HepG2 (cell line): ENCODE results near the gene KDELR3. TPM values are rescaled to one million over a fixed set of nuclear protein-coding genes. Genes with fewer than 3 reads are reported as not detected.

ENCODE experiments used
- ARHGAP35 ChIP-seq: sonication (generic); formaldehyde crosslinking; IDR thresholded peaks from 2 replicates; pipeline ENCODE4 v1.9.0; 2022; ENCODE audit warnings: mild to moderate bottlenecking, inconsistent platforms, moderate library complexity, missing genetic modification reagents, borderline replicate concordance
- ARID2 ChIP-seq: sonication (generic); formaldehyde crosslinking; IDR thresholded peaks from 2 replicates; pipeline ENCODE4 v1.8.1; 2022; ENCODE audit warnings: mild to moderate bottlenecking, missing genetic modification reagents, borderline replicate concordance
- CHD2 ChIP-seq: IDR thresholded peaks from 2 replicates; pipeline ENCODE4 v1.6.1; 2011; ENCODE audit warnings: low read depth, low read length, improper control_type of control experiment
- DNMT3B ChIP-seq: conservative IDR thresholded peaks from 2 replicates; pipeline ENCODE4 v1.6.1; 2016; ENCODE audit warnings: missing biosample characterization, control low read depth
- IRF1 ChIP-seq: sonication (generic); formaldehyde crosslinking; IDR thresholded peaks from 2 replicates; pipeline ENCODE4 v1.4.0; 2020; ENCODE audit warnings: low read depth, mild to moderate bottlenecking, missing genetic modification reagents
- KAT8 ChIP-seq: IDR thresholded peaks from 2 replicates; pipeline ENCODE4 v1.6.1; 2016; ENCODE audit warnings: missing genetic modification reagents, missing compliant biosample characterization
- KDM2A ChIP-seq: sonication (generic); formaldehyde crosslinking; IDR thresholded peaks from 2 replicates; pipeline ENCODE4 v1.4.0; 2020; ENCODE audit warnings: low read depth, missing genetic modification reagents, borderline replicate concordance
- KLF15 ChIP-seq: sonication (generic); formaldehyde crosslinking; IDR thresholded peaks from 2 replicates; pipeline ENCODE4 v1.8.1; 2023; ENCODE audit warnings: borderline replicate concordance, mild to moderate bottlenecking, inconsistent platforms, missing genetic modification reagents, mixed read lengths
- NFIC ChIP-seq: IDR thresholded peaks from 2 replicates; pipeline ENCODE4 v1.6.1; 2012; ENCODE audit warnings: mild to moderate bottlenecking, low read length, inconsistent platforms
- NFYC ChIP-seq: IDR thresholded peaks from 2 replicates; pipeline ENCODE4 v1.6.1; 2016; ENCODE audit warnings: missing genetic modification reagents, missing compliant biosample characterization
- NKX3-1 ChIP-seq: sonication (generic); formaldehyde crosslinking; IDR thresholded peaks from 2 replicates; pipeline ENCODE4 v1.5.0; 2020; ENCODE audit warnings: missing genetic modification reagents
- PHF21A ChIP-seq: sonication (generic); formaldehyde crosslinking; IDR thresholded peaks from 2 replicates; pipeline ENCODE4 v1.5.0; 2020; ENCODE audit warnings: mild to moderate bottlenecking, missing genetic modification reagents
- PHF5A ChIP-seq: IDR thresholded peaks from one replicate; pipeline ENCODE4 v1.6.1; 2018; ENCODE audit warnings: low read depth, missing genetic modification reagents; ENCODE audit not compliant: unreplicated experiment
- RARG ChIP-seq: sonication (generic); formaldehyde crosslinking; IDR thresholded peaks from 2 replicates; pipeline ENCODE4 v1.4.0; 2020; ENCODE audit warnings: low read depth, mild to moderate bottlenecking, missing genetic modification reagents
- RBM39 ChIP-seq: fragments of 200-400 bp; formaldehyde crosslinking; IDR thresholded peaks from one replicate; pipeline ENCODE4 v1.6.1; 2018; ENCODE audit warnings: antibody characterized with exemption, mild to moderate bottlenecking, low read depth, low read length; ENCODE audit not compliant: poor library complexity, severe bottlenecking
- SAFB2 ChIP-seq: sonication (generic); formaldehyde crosslinking; IDR thresholded peaks from 2 replicates; pipeline ENCODE4 v1.5.1; 2020; ENCODE audit warnings: missing genetic modification reagents, low read depth, mild to moderate bottlenecking, borderline replicate concordance
- SIN3B ChIP-seq: fragments of 150-350 bp; IDR thresholded peaks from 2 replicates; pipeline ENCODE4 v1.6.1; 2014; ENCODE audit warnings: low read length
- SOX6 ChIP-seq, 2 experiments: fragments of 450-650 bp in 1 of 2; sonication (generic) in 1 of 2; formaldehyde crosslinking in 1 of 2; IDR thresholded peaks; 2 replicates each; pipeline versions ENCODE4 v1.4.0 to v1.6.1; 2017 to 2020; ENCODE audit warnings: antibody characterized with exemption in 1 of 2, mild to moderate bottlenecking in 1 of 2, missing genetic modification reagents in 1 of 2
- ZFP90 ChIP-seq: sonication (generic); formaldehyde crosslinking; IDR thresholded peaks from 2 replicates; pipeline ENCODE4 v1.8.0; 2022; ENCODE audit warnings: missing genetic modification reagents, mild to moderate bottlenecking, inconsistent platforms, borderline replicate concordance
- ZKSCAN5 ChIP-seq: sonication (generic); formaldehyde crosslinking; IDR thresholded peaks from 2 replicates; pipeline ENCODE4 v1.5.1; 2020; ENCODE audit warnings: mild to moderate bottlenecking, missing genetic modification reagents
- polyA plus RNA-seq, 8 experiments: library from polyadenylated mRNA; depleted of rRNA in 3 of 8; stranded (reverse) in 7 of 8; unstranded in 1 of 8; fragments of >200 nt; fragmentation: Illumina TruSeq in 4 of 8; extraction: Trizol in 4 of 8; gene quantifications; 2 replicates each; pipeline versions ENCODE4 v1.2.1 to v1.2.3, GENCODE V29; 2011 to 2016; ENCODE audit warnings: low read depth in 4 of 8, missing spikeins in 1 of 8, mixed read lengths in 1 of 8; ENCODE audit not compliant: insufficient read depth in 1 of 8
- total RNA-seq, 5 experiments: library from RNA; depleted of rRNA; stranded (reverse); fragments of >200 nt; fragmentation: Illumina TruSeq; extraction: Trizol; gene quantifications; 2 replicates each; pipeline ENCODE4 v1.2.3, GENCODE V29; 2016; ENCODE audit warnings: low read depth in 1 of 5
- TF ChIP-seq, protein P1 (sequence below): sonication (generic); formaldehyde crosslinking; IDR thresholded peaks from 2 replicates; pipeline ENCODE4 v1.5.1; 2020; ENCODE audit warnings: mild to moderate bottlenecking, missing genetic modification reagents, borderline replicate concordance
- TF ChIP-seq, protein P2 (sequence below): IDR thresholded peaks from 2 replicates; pipeline ENCODE4 v1.6.1; 2016; ENCODE audit warnings: mild to moderate bottlenecking

Gene KDELR3
- total and polyA plus RNA-seq, 2 of the 13 experiments (the other 11 are each of a cell fraction or from before 2014, with no cell fraction given), result 24.2 to 65.7 TPM

DNA sequence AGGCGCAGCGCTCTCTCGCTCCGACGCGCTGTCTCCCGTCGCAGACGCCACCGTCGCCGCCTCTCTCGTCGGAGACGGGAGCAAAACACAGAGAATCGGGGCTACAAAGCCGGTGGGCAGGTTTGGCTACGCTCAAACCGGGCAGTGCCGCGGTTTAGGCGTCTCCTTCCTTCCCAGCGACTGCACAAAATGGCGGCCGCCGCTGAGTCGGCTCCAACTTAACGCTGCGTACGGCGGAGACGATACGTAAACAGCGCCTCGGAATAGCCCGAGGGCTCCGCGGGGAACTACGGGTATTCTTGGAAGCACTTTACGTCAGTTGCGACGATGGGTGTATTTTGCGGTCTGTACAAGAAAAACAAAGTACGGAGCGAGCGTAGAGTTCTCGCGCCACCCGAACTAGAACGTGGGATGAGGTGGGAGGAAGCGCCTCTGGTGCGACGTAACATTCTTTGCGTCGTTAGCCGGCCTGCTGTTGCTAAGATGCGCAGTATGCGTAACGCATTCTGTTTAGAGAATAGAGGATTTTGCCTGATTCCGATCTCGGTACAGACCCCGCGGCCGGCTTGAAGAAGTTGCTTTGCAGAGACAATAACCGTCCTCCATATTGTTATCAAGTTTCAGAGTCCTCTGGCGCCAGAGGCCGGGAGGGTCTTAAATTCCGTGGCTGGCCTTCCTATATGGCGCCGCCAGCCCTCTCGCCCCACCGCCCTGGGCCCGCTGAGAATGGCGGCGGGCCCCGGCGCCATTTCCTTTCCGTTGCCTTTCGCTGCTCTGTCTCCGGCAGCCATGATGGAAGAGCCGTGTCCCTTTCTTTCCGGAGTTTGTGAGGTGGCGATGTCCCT, 38.4 kb downstream of the KDELR3 start, which contains the start of gene DDX17 (continued):
- TF ChIP-seq, protein P1, sequence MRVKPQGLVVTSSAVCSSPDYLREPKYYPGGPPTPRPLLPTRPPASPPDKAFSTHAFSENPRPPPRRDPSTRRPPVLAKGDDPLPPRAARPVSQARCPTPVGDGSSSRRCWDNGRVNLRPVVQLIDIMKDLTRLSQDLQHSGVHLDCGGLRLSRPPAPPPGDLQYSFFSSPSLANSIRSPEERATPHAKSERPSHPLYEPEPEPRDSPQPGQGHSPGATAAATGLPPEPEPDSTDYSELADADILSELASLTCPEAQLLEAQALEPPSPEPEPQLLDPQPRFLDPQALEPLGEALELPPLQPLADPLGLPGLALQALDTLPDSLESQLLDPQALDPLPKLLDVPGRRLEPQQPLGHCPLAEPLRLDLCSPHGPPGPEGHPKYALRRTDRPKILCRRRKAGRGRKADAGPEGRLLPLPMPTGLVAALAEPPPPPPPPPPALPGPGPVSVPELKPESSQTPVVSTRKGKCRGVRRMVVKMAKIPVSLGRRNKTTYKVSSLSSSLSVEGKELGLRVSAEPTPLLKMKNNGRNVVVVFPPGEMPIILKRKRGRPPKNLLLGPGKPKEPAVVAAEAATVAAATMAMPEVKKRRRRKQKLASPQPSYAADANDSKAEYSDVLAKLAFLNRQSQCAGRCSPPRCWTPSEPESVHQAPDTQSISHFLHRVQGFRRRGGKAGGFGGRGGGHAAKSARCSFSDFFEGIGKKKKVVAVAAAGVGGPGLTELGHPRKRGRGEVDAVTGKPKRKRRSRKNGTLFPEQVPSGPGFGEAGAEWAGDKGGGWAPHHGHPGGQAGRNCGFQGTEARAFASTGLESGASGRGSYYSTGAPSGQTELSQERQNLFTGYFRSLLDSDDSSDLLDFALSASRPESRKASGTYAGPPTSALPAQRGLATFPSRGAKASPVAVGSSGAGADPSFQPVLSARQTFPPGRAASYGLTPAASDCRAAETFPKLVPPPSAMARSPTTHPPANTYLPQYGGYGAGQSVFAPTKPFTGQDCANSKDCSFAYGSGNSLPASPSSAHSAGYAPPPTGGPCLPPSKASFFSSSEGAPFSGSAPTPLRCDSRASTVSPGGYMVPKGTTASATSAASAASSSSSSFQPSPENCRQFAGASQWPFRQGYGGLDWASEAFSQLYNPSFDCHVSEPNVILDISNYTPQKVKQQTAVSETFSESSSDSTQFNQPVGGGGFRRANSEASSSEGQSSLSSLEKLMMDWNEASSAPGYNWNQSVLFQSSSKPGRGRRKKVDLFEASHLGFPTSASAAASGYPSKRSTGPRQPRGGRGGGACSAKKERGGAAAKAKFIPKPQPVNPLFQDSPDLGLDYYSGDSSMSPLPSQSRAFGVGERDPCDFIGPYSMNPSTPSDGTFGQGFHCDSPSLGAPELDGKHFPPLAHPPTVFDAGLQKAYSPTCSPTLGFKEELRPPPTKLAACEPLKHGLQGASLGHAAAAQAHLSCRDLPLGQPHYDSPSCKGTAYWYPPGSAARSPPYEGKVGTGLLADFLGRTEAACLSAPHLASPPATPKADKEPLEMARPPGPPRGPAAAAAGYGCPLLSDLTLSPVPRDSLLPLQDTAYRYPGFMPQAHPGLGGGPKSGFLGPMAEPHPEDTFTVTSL, result no peak
- TF ChIP-seq CHD2, result no peak
- TF ChIP-seq KAT8 (CRISPR knock-in tag), result peak; percentile 87
- no peak for TF ChIP-seq PHF5A (CRISPR knock-in tag)
- TF ChIP-seq DNMT3B (CRISPR knock-in tag), result no peak
- no peak for TF ChIP-seq NFIC
- no peak for TF ChIP-seq NFYC (CRISPR knock-in tag)
- TF ChIP-seq RBM39, result peak; percentile 80
- TF ChIP-seq ARID2 (CRISPR knock-in tag), result no peak
- TF ChIP-seq KDM2A (CRISPR knock-in tag), result peak; percentile 80
- TF ChIP-seq SAFB2 (CRISPR knock-in tag), result no peak
- 0 out of 2 replicates have a peak, but pooled peaks have one; percentile 28 for TF ChIP-seq ARHGAP35 (CRISPR knock-in tag)
- TF ChIP-seq KLF15 (CRISPR knock-in tag), result no peak
- no peak for TF ChIP-seq SIN3B
- no peak for TF ChIP-seq ZKSCAN5 (CRISPR knock-in tag)
- no peak for TF ChIP-seq RARG (CRISPR knock-in tag)
- TF ChIP-seq IRF1, result no peak
- TF ChIP-seq NKX3-1, result no peak; the same call in 1 of the 2 replicates
- TF ChIP-seq, protein P2, sequence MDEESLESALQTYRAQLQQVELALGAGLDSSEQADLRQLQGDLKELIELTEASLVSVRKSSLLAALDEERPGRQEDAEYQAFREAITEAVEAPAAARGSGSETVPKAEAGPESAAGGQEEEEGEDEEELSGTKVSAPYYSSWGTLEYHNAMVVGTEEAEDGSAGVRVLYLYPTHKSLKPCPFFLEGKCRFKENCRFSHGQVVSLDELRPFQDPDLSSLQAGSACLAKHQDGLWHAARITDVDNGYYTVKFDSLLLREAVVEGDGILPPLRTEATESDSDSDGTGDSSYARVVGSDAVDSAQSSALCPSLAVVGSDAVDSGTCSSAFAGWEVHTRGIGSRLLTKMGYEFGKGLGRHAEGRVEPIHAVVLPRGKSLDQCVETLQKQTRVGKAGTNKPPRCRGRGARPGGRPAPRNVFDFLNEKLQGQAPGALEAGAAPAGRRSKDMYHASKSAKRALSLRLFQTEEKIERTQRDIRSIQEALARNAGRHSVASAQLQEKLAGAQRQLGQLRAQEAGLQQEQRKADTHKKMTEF (CRISPR knock-in tag), result peak; percentile 80
- TF ChIP-seq ZFP90 (CRISPR knock-in tag), result no peak
- TF ChIP-seq SOX6 (IDR thresholded peaks at IDR 0.05), result no peak
- TF ChIP-seq SOX6 (CRISPR knock-in tag; IDR thresholded peaks at IDR 0.05), result peak; percentile 41
- TF ChIP-seq PHF21A, result no peak; the same call in 1 of the 2 replicates
